ENCODE data around the gene HIGD2A. TPM values are rescaled to one million over a fixed set of nuclear protein-coding genes. Genes with fewer than 3 reads are reported as not detected.

Gene HIGD2A
- polyA plus RNA-seq, 2 of the 4 experiments (the other 2 are of a cell fraction): 102 to 205 TPM

DNA sequence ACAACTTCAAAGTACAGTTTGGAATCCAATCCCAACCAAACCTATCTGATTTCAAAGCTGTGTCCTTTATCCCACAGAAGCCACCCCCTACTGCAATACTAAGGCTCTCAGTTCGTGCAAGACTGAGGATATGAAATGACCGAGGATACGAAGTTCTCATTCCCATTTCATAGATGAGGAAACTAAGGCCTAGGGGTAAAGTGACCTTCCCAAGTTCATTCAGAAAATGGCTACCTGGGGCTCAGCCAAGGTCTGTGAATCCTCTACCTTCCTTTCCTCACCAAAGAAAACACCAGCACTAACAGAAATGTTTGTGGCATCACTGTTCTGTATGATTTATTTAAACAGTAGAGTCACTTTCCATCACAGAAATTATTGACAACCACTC is 32.4 kb upstream of the HIGD2A start (continued):
- TF ChIP-seq EHF (CRISPR knock-in tag; IDR thresholded peaks at IDR 0.05) (no peak), NFE2L2 (conservative IDR thresholded peaks at IDR 0.05; ENCODE audit: low read length) (no peak), CEBPB (IDR thresholded peaks at IDR 0.05) (no peak), FOSL2 (IDR thresholded peaks at IDR 0.05) (no peak), FOSL2 (CRISPR knock-in tag; IDR thresholded peaks at IDR 0.05) (no peak)

DNA sequence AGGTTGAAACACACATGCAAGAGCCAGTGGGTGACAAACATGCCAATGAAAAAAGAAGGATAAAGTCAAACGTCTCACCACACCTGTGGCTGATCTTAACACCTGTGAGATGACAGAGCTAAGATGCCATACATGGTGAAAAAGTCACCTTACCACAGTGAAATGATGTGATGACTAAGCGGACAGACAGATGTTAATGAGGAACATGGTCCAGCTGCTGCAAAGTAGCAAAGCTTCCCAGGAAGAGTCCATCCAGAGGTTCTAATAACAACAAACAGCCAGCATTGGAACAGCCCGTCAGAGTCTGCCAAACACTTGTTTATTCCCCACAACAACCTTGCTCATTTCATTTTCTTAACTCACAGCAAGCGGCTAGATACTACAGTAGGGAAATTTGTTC is 28.9 kb upstream of the HIGD2A start:
- Histone ChIP-seq H3K4me1 (peaks cover 15% of the 10 kb centered on the region; the same call in 1 of the 3 replicates), H3K9me3 (no peaks in the 10 kb centered on the region), H3K27ac (no peak overlapping the region), H3K4me2 (peak overlapping the region; percentile 93), H3K4me3 (no peak overlapping the region)
- POLR2A ChIA-PET: interaction anchor here (0.6 to 2.5 kb wide), 2 partner anchors 29 to 670 kb away, joined by 3 to 7 read pairs; partner anchors contain the start of genes HIGD2A and NOP16
- TF ChIP-seq KDM1A (IDR thresholded peaks at IDR 0.05; ENCODE audit: low read depth) (no peak), SREBF2 (IDR thresholded peaks at IDR 0.05) (no peak), NPAS2 (CRISPR knock-in tag; IDR thresholded peaks at IDR 0.05; ENCODE audit: borderline replicate concordance) (no peak), NR3C1 (IDR thresholded peaks at IDR 0.05) (no peak), TP53 (CRISPR knock-in tag; IDR thresholded peaks at IDR 0.05) (no peak), RARB (CRISPR knock-in tag; IDR thresholded peaks at IDR 0.05) (no peak), CHD2 (IDR thresholded peaks at IDR 0.05; ENCODE audit: low read length, partially characterized antibody) (no peak), CEBPB (IDR thresholded peaks at IDR 0.05) (no peak), HOXB5 (CRISPR knock-in tag; IDR thresholded peaks at IDR 0.05) (no peak), MYC (IDR thresholded peaks at IDR 0.05; ENCODE audit: borderline replicate concordance, low read length) (no peak), TFCP2L1 (CRISPR knock-in tag; IDR thresholded peaks at IDR 0.05) (no peak), RCOR1 (IDR thresholded peaks at IDR 0.05; ENCODE audit: low read depth, low read length) (no peak), HOXB13 (CRISPR knock-in tag; IDR thresholded peaks at IDR 0.05; ENCODE audit: low read depth) (no peak)
- TF ChIP-seq, protein P1, sequence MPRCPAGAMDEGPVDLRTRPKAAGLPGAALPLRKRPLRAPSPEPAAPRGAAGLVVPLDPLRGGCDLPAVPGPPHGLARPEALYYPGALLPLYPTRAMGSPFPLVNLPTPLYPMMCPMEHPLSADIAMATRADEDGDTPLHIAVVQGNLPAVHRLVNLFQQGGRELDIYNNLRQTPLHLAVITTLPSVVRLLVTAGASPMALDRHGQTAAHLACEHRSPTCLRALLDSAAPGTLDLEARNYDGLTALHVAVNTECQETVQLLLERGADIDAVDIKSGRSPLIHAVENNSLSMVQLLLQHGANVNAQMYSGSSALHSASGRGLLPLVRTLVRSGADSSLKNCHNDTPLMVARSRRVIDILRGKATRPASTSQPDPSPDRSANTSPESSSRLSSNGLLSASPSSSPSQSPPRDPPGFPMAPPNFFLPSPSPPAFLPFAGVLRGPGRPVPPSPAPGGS (IDR thresholded peaks at IDR 0.05): no peak
- TF ChIP-seq, protein P2, sequence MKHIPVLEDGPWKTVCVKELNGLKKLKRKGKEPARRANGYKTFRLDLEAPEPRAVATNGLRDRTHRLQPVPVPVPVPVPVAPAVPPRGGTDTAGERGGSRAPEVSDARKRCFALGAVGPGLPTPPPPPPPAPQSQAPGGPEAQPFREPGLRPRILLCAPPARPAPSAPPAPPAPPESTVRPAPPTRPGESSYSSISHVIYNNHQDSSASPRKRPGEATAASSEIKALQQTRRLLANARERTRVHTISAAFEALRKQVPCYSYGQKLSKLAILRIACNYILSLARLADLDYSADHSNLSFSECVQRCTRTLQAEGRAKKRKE (CRISPR knock-in tag; IDR thresholded peaks at IDR 0.05; ENCODE audit: low read depth): no peak
- CTCF ChIA-PET: interaction anchor here (0.9 to 1.3 kb wide), 2 partner anchors 11 to 45 kb away, joined by 3 to 4 read pairs; no protein-coding TSS in a partner anchor
- 89% methylated on average over 4 of the region's 4 CpGs for WGBS (ENCODE audit: missing lambda C conversion rate)
- DNase-seq (ENCODE audit: low read depth in 1 of 2, low spot score in 1 of 2) (no peak), ATAC-seq (no peak), FAIRE-seq (no peak)

DNA sequence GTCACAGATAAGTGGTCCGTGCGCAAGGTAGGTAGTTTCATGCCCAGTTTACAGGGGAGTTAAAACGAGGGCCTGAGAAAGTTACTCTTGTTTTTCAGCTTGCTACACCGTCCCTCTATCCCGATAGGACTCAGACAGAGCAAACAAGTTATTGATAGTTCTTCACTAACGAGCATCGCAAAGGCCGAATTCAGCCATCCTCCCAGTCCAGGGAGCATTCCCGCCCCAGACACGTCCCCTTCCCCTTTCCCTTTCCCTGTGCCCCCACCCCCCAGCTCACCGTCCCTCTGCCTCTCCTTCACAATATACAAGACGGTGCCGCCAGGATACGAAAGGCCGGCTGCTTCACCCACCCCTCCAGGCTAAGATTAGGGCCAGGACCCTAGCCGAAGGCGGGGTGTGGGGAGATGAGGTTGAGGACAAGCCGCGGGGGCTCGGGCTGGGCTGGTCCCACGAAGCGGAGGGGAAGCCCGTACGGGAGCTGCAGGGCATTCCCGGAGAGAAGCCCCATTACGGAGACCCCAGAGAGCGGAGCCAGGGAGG is 27.6 kb upstream of the HIGD2A start:
- peak overlapping the region; percentile 88 to 94 for H3K27ac ChIP-seq
- H3K4me1 ChIP-seq: peaks cover 15% of the 10 kb centered on the region; the same call in 1 of the 3 replicates
- TF ChIP-seq HEYL (CRISPR knock-in tag; IDR thresholded peaks at IDR 0.05) (no peak), POLR2AphosphoS2 (conservative IDR thresholded peaks at IDR 0.05; ENCODE audit: low read length) (no peak), EP300 (IDR thresholded peaks at IDR 0.05) (no peak), PHF8 (IDR thresholded peaks at IDR 0.05; ENCODE audit: borderline replicate concordance, low read depth) (no peak), SREBF2 (IDR thresholded peaks at IDR 0.05) (no peak), HOXA7 (CRISPR knock-in tag; IDR thresholded peaks at IDR 0.05) (no peak), FOSB (CRISPR knock-in tag; IDR thresholded peaks at IDR 0.05) (no peak), TFCP2L1 (CRISPR knock-in tag; IDR thresholded peaks at IDR 0.05) (no peak), NPAS2 (CRISPR knock-in tag; IDR thresholded peaks at IDR 0.05; ENCODE audit: borderline replicate concordance) (no peak), CBX2 (IDR thresholded peaks at IDR 0.05; ENCODE audit: borderline replicate concordance, low read depth) (no peak), CHD4 (IDR thresholded peaks at IDR 0.05; ENCODE audit: borderline replicate concordance) (no peak), POLR2A (IDR thresholded peaks at IDR 0.05; ENCODE audit: low read length) (no peak)
- TF ChIP-seq, protein P3, sequence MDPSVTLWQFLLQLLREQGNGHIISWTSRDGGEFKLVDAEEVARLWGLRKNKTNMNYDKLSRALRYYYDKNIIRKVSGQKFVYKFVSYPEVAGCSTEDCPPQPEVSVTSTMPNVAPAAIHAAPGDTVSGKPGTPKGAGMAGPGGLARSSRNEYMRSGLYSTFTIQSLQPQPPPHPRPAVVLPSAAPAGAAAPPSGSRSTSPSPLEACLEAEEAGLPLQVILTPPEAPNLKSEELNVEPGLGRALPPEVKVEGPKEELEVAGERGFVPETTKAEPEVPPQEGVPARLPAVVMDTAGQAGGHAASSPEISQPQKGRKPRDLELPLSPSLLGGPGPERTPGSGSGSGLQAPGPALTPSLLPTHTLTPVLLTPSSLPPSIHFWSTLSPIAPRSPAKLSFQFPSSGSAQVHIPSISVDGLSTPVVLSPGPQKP (IDR thresholded peaks at IDR 0.05; ENCODE audit: low read depth, low read length): no peak
- TF ChIP-seq, protein P2 (CRISPR knock-in tag; IDR thresholded peaks at IDR 0.05; ENCODE audit: low read depth): no peak
- TF ChIP-seq, protein P4, sequence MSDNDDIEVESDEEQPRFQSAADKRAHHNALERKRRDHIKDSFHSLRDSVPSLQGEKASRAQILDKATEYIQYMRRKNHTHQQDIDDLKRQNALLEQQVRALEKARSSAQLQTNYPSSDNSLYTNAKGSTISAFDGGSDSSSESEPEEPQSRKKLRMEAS (IDR thresholded peaks at IDR 0.05): no peak
- no peak for FAIRE-seq
- ATAC-seq: peak; percentile 58 to 60
- H3K4me2 ChIP-seq: peak overlapping the region; percentile 93
- POLR2A ChIA-PET: interaction anchor here (0.6 to 2.5 kb wide), 3 partner anchors 9 to 41 kb away, joined by 3 to 7 read pairs (median 7); partner anchors contain the start of genes HIGD2A and NOP16
- H3K9me3 ChIP-seq: no peaks in the 10 kb centered on the region
- peak in 1 of 2 experiments; percentile 14 for DNase-seq (ENCODE audit: low read depth in 1 of 2, low spot score in 1 of 2)
- H3K4me3 ChIP-seq: peak overlapping the region; percentile 90
- CTCF ChIA-PET: interaction anchor here (0.6 to 2.6 kb wide), 7 partner anchors 8 to 629 kb away, joined by 3 to 6 read pairs (median 3); no protein-coding TSS in a partner anchor
- WGBS (ENCODE audit: missing lambda C conversion rate): 7% methylated on average over 13 of the region's 27 CpGs
